Measurements from ENCODE around the gene BARD1. TPM values are rescaled to one million over a fixed set of nuclear protein-coding genes. Genes with fewer than 3 reads are reported as not detected.
"Not testable (repeated sequence)": the region's sequence is repeated elsewhere in the genome, so short reads cannot be mapped to it uniquely, and the experiment has no call there.

BARD1 gene
- 10 to 100 TPM; 10.7 to 13.8 TPM for total RNA-seq
- long read RNA-seq, full-length matches to known transcripts: 1 of 5 reads
- long read RNA-seq, partial matches to known transcripts: 3 of 5 reads
- long read RNA-seq, other reads (novel, unspliced or antisense): 1 of 5 reads

- intact Hi-C loops (cut with DNase I, micrococcal nuclease): no loop called here
- DNase-seq: peak; percentile 63 to 74
- ATAC-seq: peak; percentile 46
These were observed at the start of gene BARD1 for GRCh38 chr2:214808981-214809750. Gene BARD1 (minus strand): TSS chr2:214809683. CDS start chr2:214809569, 114 bp downstream.

DNA sequence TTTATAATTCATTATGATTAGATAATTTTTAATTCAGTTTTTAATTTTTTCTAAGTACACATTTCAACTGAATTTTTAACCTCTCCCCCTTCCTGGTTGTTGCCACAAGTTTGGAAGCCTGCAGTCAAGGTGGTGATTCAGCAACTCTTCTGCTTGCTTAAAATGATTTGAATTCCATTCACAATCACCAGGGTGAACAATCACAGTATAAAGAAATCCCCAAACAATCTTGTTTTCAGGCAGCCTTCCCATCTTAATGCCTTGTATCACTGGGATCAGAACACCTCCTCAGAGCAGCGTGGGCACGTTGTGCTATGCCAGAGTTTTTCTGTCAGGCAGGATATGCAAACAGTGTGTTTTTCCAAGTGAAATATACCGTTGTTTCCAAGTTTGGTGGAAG lies 46.7 kb upstream of the BARD1 start:
- intact Hi-C loops (cut with DNase I, micrococcal nuclease): no loop called here
- DNase-seq (no peak), ATAC-seq (no peak)

DNA sequence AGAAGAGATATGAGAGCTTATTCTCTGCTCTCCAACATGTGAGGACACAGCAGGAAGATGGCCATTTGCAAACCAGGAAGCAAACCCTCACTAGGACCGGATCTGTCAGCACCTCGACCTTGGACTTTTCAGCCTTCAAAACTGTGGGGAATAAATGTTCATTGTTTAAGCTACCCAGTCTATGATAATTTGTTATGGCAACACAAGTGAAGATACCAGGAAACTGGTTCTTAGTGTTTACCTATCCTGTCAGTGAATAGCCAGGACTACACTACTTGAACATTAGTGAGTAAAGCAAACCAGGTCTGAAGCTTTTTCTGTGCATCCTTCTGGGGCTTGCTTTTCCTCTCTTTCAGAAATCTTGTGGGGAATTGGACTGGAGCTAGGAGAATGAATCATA lies 44.4 kb upstream of the BARD1 start:
- ATAC-seq: peak; percentile 33
- intact Hi-C loops (cut with DNase I, micrococcal nuclease): no loop called here
- no peak for DNase-seq

- DNase-seq (no peak), ATAC-seq (no peak)
- intact Hi-C loops (cut with DNase I, micrococcal nuclease): no loop called here
These were observed 34.3 kb upstream of the BARD1 start for GRCh38 chr2:214843823-214844222.

DNA sequence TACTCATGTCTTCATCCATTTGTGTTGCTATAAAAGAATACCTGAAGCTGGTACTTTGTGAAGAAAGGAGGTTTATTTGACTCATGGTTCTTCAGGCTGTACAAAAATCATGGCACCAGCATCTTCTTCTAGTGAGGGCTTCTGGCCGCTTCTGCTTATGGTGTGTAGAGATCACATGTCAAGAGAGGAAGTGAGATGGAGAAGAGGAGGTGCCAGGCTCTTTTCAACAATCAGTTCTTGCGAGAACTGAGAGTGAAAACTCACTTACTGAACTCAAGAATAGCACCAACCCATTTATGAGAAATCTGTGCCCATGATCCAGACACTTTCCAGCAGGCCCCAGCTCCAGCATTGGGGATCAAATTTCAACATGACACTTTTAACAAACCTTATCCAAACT lies 30.0 kb upstream of the BARD1 start:
- intact Hi-C loops (cut with DNase I, micrococcal nuclease): no loop called here
- no peak for ATAC-seq
- DNase-seq: no peak

GRCh38 chr2:214837466-214837865 lies 28.0 kb upstream of the BARD1 start:
- no peak for ATAC-seq
- intact Hi-C loops (cut with DNase I, micrococcal nuclease): no loop called here
- no peak for DNase-seq

- intact Hi-C loops (cut with DNase I, micrococcal nuclease): no loop called here
- DNase-seq (no peak), ATAC-seq (no peak)
These were observed 27.1 kb upstream of the BARD1 start for GRCh38 chr2:214836568-214836967.

GRCh38 chr2:214830794-214831346 lies 21.4 kb upstream of the BARD1 start:
- ATAC-seq (peak; percentile 42), DNase-seq (no peak)
- intact Hi-C loops (cut with DNase I, micrococcal nuclease): no loop called here

DNA sequence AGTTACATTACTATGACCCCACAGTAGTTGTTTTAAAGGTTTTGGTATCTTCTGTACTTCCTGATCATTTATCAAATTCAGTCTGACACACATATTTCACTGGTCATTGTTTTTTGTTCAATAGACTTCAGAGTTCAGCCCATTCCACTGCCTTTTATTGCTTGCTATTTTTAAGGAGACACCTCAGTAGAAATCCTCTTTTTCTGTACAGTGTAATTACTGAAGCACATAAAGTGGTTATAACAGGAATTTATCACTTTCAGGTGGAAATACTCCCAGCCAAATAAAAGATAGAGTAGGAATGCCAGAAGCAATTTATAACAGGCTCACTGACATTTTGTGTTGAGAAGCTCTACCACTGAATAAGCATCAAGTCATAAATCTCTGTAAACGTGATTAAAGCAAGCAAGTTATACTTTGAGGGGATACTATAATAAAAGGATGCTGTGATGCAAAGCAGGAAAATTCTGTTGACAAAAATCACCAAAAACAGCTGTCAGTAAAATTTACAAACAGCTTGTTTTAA lies 6.6 kb upstream of the BARD1 start:
- DNase-seq (no peak), ATAC-seq (no peak)
- intact Hi-C loops (cut with DNase I, micrococcal nuclease): no loop called here

- no peak for ATAC-seq
- intact Hi-C loops (cut with DNase I, micrococcal nuclease): no loop called here
- DNase-seq: peak in 1 of 2 donors; percentile 34
These were observed 1.2 kb upstream of the BARD1 start for GRCh38 chr2:214810671-214811070.

GRCh38 chr2:214809751-214810564 lies 475 bp upstream of the BARD1 start:
- DNase-seq: peak; percentile 99 to 100
- intact Hi-C loops (cut with DNase I, micrococcal nuclease): no loop called here
- peak; percentile 91 for ATAC-seq

DNA sequence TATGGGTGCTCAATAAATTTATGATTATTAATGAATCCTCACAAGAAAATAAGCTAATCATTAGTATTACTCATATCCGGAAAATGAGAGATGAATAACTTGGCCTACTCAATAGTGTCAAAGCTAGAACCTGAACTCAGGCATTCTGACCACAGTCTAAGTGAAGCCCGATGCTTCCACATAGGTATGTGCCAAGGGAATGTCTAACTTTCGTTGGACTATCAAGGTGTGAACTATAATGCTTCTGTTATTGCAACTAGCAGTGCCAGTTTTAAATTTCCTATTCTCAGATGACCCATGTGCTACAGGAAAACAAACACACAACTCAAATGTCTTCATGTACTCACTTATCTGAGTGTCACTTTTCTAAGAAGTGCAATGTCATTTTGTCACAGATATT lies 1.8 kb downstream of the BARD1 start:
- intact Hi-C loops (cut with DNase I, micrococcal nuclease): no loop called here
- DNase-seq (no peak), ATAC-seq (no peak)

- intact Hi-C loops (cut with DNase I, micrococcal nuclease): no loop called here
- ATAC-seq: peak; percentile 87
These were observed 7.6 kb downstream of the BARD1 start for GRCh38 chr2:214801768-214802397.

DNA sequence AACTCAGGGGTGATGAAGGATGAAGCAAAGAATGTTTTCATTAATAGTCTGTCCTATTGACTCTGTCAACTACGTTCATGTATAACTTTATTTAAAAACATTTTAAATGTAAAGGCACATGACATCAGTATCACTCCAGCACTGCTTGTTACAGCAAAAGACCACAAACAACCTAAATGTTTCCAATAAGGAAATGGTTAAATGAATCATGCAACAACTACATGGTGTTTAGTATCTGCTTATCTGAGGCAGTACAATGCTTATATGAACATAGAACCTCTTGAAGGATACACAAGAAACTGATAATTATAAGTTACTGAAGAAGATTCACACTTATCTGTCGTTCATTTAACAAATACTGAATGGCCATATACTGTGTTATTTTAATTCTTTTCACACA lies 8.4 kb downstream of the BARD1 start:
- intact Hi-C loops (cut with DNase I, micrococcal nuclease): no loop called here
- DNase-seq: no peak
- no peak for ATAC-seq

More at GRCh38 chr2:214801768-214802397, 7.6 kb downstream of the BARD1 start:
- no peak for DNase-seq

DNA sequence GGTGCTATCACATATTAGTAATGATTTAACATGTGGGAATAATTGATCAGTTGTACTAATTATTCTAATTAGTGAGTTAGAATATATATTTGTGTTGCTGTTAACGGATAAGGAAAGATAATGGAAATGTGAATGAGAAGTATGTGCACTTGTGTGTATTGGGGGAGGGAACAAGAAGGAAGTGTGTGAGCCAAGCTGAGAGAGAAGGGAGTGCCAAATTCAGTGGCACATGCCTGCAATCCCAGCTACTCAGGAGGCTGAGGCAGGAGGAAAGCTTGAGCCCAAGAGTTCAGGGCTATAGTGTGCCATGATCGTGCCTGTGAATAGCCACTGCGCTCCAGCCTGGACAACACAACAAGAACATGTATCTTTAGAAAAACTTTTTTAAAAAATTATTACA lies 9.3 kb downstream of the BARD1 start:
- intact Hi-C loops (cut with DNase I, micrococcal nuclease): no loop called here
- DNase-seq (no peak), ATAC-seq (peak; percentile 89)

DNA sequence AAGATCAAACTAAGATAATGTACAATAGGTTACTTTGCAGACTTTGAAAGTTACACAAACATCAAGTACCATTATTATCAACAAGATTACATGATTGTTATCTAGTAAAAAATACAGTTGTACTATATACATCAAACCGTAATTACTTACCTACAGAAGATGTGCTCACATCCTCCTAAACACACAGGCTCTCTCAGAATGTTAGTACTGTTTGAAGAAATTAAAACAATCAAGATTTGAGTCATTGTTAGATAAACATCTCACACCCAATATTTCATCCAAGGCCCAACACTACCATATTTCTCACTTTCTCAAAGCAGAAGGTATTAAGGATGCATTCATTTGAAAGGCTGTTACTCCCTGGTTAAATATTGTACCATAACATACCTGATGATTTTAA lies 12.6 kb downstream of the BARD1 start:
- DNase-seq (no peak), ATAC-seq (no peak)
- intact Hi-C loops (cut with DNase I, micrococcal nuclease): no loop called here

GRCh38 chr2:214783181-214783580 lies 26.3 kb downstream of the BARD1 start:
- intact Hi-C loops (cut with DNase I, micrococcal nuclease); ATAC-seq: not testable (repeated sequence)

GRCh38 chr2:214782671-214783070 lies 26.8 kb downstream of the BARD1 start:
- ATAC-seq: peak; percentile 32
- intact Hi-C loops (cut with DNase I, micrococcal nuclease): no loop called here
- no peak for DNase-seq

More at GRCh38 chr2:214783181-214783580, 26.3 kb downstream of the BARD1 start:
- not testable (repeated sequence) for DNase-seq

GRCh38 chr2:214781226-214781625 lies 28.3 kb downstream of the BARD1 start:
- DNase-seq (no peak), ATAC-seq (no peak)
- intact Hi-C loops (cut with DNase I, micrococcal nuclease): no loop called here
